CD4-positive, alpha-beta T cell treated with Interleukin-12 subunit alpha and Interleukin-12 subunit beta, for 1 hour (primary cell): Measurements from ENCODE around the gene MYG1.

ENCODE experiments used
- DNase-seq: peaks from one replicate; pipeline ENCODE4 v3.0.0-alpha.2; 2020

The MYG1 gene, protein sequence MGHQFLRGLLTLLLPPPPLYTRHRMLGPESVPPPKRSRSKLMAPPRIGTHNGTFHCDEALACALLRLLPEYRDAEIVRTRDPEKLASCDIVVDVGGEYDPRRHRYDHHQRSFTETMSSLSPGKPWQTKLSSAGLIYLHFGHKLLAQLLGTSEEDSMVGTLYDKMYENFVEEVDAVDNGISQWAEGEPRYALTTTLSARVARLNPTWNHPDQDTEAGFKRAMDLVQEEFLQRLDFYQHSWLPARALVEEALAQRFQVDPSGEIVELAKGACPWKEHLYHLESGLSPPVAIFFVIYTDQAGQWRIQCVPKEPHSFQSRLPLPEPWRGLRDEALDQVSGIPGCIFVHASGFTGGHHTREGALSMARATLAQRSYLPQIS

DNA sequence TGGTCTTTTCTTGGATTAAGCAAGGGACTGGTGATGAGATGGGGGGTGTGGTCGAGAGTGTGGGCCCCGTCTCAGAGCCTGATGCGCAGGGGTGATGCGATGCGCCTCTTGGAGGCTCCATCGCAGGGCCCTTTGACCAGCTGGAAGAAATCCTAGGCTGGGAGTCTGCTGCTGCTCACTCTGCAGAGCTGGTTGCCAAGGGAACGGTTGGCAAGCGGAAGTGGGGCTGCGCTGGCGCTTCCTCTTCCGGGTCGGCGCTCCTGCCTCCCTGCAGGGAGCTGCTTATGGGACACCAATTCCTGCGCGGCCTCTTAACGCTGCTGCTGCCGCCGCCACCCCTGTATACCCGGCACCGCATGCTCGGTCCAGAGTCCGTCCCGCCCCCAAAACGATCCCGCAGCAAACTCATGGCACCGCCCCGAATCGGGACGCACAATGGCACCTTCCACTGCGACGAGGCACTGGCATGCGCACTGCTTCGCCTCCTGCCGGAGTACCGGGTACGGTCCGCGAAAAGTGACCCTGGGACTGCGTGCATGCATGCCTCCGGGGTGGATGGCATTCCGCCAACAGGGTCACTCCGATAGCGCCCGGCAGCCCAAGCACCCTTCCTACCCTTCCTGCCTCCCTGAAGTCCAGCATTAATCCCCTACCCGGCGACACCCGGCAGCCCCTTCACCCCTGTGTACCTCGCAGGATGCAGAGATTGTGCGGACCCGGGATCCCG is at the start of gene MYG1:
Gene MYG1, plus strand, starts transcription at position 242 of the 727 bp plus-strand sequence. Its CDS starts 43 bp downstream, at position 285.
- DNase-seq = peak; percentile 88

GRCh38 chr12:53251477-53252348 is 47.8 kb upstream of the MYG1 start:
- DNase-seq = peak; percentile 73

DNA sequence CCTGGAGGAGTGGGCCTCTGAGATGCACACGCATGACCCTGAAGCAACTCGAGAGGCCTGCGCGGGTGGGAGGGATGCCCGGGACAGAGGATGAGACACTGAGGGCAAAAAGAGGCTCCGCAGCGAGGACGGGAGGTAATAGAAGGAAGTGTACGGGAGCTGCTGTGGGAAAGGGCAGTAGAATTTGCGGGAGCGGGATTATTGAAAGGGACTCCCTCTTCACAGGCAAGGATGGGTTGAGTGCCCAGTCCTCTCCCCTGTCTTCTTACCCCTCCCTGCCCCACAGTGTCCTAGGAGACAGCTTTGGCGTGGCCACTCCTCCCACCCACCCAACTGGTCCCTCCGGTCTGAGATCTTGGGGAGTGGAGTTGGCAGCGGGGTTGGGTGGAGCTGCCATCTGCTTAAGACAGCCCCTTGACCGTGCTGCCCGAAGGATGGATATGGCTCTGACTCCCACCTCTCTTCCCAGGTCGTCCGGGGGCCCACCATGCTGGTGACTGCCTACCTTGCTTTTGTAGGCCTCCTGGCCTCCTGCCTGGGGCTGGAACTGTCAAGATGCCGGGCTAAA is 47.1 kb upstream of the MYG1 start:
- DNase-seq = no peak

DNA sequence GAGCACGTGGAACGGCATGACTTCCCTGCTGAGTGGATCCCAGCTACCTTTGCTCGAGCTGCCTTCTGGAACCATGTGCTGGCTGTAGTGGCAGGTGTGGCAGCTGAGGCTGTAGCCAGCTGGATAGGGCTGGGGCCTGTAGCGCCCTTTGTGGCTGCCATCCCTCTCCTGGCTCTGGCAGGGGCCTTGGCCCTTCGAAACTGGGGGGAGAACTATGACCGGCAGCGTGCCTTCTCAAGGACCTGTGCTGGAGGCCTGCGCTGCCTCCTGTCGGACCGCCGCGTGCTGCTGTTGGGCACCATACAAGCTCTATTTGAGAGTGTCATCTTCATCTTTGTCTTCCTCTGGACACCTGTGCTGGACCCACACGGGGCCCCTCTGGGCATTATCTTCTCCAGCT is 46.2 kb upstream of the MYG1 start:
- DNase-seq = no peak

DNA sequence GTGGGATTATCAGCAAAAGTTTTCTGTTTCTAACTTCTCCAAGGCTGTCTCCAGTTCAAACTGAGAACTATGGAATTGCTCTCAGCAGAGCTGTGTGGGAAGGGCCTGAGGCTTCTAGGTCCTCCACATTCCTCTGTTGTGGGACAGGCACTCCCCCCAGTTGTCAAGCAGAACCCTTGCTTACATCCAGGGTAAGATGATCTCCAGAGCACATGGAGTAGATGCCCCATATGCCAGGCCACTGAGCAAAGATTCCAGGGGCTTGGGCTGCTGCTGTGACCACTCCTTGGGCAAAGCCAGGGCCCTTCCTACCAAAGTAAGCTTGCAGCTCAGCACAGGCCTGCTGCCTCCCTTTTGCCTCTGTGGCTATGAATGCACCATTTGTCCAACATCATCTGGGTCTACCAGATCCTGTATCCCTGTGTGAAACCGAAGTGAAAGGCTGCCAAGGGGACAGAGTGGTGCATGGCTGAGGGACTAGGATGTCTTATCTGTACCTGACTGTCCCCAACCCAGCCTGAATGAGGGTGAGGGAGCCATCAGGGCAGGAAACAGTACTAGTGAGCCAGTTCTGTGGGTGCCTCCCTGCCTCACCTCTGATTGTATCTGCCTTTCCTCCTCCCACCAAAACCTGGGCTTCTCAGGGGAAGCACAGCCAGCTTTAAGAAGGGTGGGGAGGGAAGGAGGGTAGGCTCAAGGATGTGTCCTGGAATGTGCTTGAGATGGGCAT is 44.5 kb upstream of the MYG1 start:
- DNase-seq = no peak

DNA sequence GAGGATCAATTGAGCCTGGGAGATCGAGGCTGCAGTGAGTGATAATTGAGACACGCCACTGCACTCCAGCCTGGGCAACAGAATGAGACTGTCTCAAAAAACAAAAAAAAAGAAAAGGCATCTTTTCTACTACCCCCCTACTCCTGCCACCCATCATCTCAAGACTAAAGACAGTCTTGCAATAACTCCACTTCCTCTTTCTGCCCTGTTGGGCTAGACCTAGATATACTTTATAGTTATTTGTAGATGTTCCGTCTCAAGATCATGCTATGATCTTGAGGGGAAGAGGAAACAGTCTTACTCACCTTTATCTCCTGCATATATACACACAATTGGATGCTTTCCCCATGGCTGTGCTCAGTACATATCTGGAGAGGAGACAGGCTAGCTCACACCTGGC is 43.5 kb upstream of the MYG1 start:
- DNase-seq = no peak

- no peak for DNase-seq
Observed at GRCh38 chr12:53258541-53259539, 40.7 kb upstream of the MYG1 start.

DNA sequence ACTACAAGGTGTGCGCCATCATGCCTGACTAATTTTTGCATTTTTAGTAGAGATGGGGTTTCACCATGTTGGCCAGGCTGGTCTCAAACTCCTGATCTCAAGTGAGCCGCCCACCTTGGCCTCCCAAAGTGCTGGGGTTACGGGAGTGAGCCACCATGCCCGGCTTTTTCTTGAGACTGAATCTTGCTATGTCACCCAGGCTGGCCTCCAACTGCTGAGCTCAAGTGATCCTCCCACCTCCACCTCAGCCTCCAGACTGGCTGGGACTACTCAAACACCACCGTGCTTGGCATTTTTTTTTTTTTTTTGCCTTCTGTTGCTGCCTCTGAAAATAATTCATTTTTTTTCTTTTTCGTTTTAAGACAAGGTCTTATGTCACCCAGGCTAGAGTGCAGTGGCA is 39.6 kb upstream of the MYG1 start:
- DNase-seq = no peak

DNA sequence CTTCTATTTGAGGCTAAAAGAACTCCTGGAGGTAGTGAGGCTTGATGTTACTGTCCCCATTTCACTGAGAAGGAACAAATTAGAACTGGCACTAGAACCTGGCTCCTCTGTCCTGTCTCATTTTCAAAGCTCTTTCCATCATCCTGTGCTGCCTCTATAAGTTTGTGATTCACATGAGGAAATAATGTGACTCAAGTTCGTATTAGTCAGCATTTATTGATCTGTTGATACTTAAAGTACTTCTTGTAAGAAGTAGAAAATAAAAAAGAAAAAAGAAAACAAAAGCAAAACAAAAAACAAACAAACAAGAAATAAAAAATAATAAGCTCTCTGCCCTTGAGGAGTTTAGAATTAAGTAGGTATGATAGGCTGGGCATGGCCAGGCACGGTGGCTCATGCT is 33.7 kb upstream of the MYG1 start:
- no peak for DNase-seq

- DNase-seq = no peak
Observed at GRCh38 chr12:53267306-53267998, 32.0 kb upstream of the MYG1 start.

DNA sequence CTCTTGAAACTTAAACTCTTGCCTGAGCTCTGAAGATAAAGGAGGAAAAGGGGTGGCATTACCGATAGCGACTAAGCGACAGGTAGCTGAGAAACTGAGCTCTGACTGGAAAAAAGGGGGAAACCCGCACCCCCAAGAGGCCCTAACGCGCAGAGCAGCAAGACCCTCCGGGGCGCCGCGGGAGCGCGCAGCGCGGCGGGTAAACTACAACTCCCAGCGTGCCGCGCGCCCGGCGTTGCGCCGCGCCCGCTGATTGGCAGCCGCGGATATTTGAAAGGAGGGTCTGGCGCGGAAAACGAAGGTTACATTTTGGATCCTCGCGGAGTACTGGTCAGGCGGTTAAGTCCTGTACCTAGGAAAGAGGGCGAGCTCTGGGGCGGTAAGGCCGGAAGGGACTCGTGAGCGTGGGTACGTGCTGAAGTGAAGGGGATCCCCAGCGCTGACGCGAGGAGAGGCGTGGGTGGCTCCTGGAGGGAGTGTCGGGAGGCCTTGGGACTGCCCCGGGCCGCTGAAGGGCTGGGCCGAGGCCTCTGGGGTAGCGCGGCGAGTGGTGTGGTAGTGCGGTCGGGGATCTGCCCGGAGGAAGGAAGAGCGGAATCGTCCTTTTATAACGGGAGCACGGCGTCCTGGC is 31.4 kb upstream of the MYG1 start, which contains the start of gene ESPL1:
Gene ESPL1, plus strand, starts transcription at position 301 of the 631 bp plus-strand sequence. CDS start 468 bp downstream, outside the sequence.
- peak; percentile 87 for DNase-seq

- DNase-seq = no peak
Observed at GRCh38 chr12:53268630-53269562, 30.6 kb upstream of the MYG1 start.

GRCh38 chr12:53274445-53274844 is 25.1 kb upstream of the MYG1 start:
- DNase-seq = no peak

GRCh38 chr12:53276511-53276910 is 23.0 kb upstream of the MYG1 start:
- DNase-seq = no peak

DNA sequence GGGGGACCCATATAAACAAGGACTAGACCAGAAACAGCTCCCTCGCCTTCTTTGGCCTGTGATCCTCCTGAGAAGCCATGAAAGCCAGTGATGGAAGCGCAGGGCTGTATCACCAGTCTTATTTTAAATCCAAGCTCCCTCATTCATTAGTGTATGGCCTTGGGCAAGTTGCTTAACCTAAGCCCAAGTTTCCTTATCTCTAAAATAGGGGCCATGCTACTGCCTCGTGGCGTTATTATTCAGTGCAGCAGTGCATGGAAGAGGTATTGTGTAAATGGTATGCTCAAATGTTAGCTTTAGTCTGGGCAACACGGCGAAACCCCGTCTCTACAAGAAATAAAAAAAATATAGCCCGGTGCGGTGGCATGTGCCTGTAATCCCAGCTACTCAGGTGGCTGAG is 21.5 kb upstream of the MYG1 start:
- DNase-seq = no peak

DNA sequence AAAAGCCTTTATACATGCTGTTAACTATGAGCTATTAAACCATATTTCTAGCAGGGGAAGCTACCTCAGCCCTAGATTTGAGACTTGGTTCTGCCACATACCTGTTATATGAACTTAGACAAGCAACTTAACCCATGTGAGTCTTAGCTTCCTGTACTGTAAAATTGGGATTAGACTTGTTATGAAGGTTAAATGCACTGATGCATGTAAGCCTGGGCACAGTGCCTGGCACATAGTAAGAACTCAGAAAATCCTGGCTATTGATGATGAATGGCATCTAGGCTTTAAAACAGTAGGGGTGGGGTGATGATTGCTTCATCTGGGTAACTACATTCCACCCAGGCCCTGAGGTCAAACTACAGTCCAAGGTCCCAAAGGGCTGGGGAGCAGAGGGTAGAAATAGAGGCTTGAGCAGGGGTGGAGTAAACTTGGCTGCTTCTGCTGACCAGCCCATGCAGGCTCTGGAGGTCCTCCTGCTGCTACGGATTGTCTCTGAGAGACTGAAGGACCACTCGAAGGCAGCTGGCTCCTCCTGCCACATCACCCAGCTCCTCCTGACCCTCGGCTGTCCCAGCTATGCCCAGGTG is 20.1 kb upstream of the MYG1 start:
- DNase-seq = no peak

- no peak for DNase-seq
Observed at GRCh38 chr12:53279888-53280498, 19.5 kb upstream of the MYG1 start.

GRCh38 chr12:53286448-53286847 is 13.0 kb upstream of the MYG1 start:
- DNase-seq = no peak
